NCI-H128 (cell line): ENCODE measurements around the gene MFN2.
"Not testable (repeated sequence)": the region's sequence is repeated elsewhere in the genome, so short reads cannot be mapped to it uniquely, and the experiment has no call there.

ENCODE experiments used
- DNase-seq: peaks from one replicate; lab custom pipeline; 2025; ENCODE audit not compliant: unreplicated experiment; lab: John Stamatoyannopoulos, UW

Gene MFN2

DNA sequence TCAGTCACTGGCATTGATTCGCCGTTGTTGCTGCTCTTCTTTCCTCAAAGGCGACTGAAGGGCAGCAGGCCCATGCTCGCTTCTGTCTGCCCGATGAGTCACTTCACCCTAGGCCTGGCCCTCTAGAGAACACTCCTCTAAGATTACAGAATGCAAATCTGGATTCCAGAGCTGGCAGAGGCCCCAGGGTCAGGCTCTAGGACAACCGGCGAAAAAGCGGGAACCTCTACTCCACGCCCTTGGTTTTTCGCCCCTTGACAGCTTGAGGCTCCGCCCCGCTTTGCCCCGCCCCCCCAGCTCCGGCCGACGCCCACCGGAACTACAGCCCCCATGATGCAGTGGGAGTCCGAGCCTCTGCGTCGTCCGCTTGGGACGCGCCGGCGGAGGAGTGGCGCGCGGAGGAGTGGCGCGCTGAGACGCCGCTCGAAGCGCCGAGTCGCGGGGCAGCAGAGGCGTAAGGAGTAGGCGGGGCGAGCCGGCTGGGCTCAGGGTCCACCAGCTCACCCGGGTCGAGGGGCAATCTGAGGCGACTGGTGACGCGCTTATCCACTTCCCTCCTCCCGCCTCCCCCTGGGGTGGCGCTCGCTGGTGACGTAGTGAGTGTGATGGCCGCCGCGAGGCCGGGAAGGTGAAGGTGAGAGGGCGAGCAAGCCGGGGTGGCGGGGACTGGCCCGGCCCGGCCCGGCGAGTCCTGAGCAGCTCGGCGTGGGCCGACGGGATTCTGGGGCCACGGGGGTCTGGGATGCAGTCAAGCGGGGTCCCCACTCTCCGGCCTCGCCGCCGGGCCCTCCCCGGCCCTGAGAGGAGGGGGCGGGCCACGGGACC, at the start of gene MFN2:
MFN2 (plus strand) TSS at position 594 of the 825 bp plus-strand sequence. CDS start 8,725 bp downstream, outside the sequence.
- DNase-seq: peak; percentile 96

DNA sequence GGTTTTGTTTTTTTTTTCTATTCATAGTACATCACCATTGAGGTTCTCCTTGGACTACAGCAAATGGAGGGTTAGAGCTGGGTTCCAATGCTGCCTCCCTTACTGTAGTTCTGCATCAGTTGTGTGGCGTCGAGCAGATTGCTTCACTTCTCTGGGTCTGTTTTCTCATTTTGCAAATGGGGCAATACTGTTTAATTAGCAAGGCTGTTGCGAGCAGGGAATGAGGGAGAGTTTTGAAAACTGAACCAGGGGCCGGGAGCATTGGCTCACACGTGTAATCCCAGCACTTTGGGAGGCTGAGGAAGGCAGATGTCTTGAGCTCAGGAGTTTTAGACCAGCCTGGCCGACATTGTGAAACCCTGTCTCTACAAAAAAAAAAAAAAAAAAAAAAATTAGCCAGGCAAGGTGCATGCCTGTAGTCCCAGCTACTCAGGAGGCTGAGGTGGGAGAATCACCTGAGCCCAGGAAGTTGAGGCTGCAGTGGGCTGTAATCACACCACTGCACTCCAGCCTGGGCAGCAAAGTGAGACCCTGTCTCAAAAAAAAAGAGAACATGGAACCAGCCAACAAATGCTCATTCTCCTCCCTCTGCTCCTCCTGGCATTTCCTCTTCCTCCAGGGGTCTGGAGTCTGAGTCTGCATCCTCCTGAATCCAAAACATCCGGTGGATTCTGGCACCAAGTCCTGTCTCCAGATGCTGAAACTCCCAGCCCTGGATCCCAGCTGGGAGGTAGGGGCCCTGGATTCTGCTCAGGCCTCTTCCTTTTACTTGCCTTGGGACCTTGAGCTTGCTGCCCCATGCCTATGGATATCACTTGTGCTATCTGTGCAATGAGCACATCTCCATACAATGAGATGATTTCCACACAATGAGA, 49.4 kb upstream of the MFN2 start:
- no peak for DNase-seq

DNA sequence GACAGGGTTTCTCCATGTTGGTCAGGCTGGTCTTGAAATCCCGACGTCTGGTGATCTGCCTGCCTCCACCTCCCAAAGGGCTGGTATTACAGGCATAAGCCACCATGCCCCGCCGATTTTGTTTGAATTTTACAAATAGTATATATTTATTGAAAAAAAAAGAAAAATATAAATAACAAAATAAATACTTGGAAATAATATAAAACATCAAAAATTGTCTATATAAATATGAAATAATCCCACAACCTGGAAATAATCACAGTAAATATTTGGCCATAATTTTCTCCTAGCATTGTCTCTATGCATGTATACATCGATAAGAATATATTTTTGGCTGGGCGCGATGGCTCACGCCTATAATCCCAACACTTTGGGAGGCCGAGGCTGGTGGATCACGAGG, 48.4 kb upstream of the MFN2 start:
- DNase-seq: no peak

DNA sequence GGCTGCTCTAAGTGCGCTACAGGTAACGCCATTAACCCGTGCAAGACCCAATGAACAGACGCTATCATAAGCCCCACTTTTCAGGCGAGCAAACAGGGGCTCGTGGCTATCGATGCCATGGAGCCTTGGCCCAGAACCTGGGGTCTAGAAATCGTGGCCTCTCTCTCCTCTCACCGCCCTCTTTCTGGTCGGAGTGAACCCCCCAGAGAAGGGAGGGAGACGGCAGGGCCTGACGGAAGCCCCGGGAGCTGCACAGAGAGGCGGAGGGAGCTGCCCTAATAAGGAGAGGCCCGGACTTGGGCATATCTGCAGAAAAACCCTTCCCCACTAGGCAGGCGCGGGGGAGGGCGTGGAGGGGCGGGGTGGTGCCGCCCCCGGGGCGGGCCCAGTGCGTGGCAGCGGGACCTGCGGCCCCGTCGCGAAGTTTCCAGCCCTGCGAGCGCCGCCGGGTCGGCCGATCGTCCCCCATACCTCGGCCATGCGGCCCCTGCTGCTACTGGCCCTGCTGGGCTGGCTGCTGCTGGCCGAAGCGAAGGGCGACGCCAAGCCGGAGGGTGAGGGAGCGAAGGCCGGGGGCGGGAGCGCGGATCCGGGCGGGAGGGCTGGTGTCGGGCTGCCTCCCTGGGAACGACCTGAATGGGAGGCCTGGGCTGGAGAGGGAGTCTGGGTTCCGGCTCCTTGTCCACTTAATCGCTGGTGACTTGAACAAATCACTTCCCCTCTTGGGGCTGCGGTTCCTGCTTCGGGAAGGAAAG, 45.8 kb upstream of the MFN2 start, which contains the start of gene PLOD1:
PLOD1 (plus strand) TSS at position 416 of the 755 bp plus-strand sequence; CDS start at position 479, 63 bp downstream.
- DNase-seq: peak; percentile 74

DNA sequence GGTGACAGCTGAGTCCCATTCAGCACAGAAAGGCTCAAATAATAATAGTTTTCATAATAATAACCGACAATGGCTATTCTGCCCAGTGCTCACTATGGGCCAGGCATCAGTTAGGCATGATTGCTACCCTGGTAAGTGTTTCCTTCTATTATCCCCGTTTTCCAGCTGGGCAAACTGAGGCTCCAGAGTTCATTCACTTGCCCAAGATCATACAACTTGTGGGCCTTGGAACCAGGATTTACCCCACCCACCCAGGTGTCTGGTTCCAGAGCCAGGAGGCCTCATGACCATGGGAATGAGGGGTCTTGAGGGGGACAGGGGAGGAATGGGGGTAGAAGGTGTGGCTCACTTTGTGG, 45.2 kb upstream of the MFN2 start:
- DNase-seq: no peak

DNA sequence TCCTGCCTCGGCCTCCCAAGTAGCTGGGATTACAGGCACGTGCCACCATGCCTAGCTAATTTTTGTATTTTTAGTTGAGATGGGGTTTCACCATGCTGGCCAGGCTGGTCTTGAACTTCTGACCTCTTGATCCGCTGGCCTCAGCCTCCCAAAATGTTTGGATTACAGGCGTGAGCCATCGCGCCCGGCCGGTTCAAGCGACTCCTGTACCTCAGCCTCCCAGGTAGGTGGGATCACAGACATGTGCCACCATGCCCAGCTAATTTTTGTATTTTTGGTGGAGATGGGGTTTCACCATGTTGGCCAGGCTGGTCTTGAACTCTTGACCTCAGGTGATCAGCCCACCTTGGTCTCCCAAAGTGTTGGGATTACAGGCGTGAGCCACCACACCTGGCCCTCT, 44.5 kb upstream of the MFN2 start:
- DNase-seq: not testable (repeated sequence)

DNA sequence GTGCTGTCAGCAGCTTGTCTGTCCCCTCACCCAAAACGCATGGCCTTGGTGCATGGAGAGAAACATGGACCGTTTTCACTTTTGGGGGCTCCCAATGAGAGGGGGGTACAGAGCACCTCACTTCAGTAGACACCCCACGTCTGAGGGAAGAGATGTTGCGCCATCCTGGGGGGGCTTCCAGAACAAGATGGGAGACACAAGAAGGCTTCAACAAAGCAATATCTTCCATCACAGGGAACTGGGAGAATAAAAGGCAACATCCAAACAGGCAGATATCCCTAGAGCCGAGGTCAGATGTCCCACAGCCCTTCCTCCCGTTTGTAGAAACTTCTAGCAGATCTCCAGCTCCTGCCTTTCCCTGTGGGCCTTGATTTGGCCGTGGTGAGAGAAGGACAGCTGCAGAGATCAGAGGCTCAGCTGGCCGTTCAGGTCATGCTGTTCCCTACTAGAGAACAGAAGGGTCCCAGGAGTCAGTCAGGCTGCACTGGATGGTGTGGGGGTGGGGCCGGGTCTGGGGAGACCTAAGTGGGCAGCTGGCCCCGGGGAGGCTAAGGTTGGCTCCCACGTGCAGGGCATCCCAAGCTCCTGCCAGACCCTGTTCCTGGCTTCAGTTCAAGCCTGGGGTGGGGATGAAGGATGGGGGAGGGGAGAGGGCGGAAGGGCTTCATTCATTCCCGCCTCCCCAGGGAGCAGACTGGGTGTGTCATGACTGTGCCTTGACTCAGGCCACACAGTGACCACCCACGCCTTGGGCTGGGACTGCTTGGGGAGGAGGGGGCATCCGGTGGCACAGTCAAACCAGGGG, 41.3 kb upstream of the MFN2 start:
- DNase-seq: no peak

DNA sequence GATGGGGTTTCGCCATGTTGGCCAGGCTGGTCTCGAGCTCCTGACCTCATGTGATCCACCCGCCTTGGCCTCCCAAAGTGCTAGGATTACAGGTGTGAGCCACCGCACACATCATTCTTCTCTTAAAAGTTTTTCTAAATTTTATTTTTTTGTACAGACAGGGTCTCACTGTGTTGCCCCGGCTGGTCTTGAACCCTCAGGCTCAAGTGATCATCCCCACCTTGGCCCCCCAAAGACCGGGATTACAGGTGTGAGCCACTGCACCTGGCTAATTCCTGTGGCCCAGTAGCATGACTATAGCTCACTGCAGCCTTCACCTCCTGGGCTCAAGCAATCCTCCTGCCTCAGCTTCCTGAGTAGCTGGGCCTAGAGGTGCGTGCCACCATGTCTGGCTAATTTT, 40.5 kb upstream of the MFN2 start:
- DNase-seq: not testable (repeated sequence)

DNA sequence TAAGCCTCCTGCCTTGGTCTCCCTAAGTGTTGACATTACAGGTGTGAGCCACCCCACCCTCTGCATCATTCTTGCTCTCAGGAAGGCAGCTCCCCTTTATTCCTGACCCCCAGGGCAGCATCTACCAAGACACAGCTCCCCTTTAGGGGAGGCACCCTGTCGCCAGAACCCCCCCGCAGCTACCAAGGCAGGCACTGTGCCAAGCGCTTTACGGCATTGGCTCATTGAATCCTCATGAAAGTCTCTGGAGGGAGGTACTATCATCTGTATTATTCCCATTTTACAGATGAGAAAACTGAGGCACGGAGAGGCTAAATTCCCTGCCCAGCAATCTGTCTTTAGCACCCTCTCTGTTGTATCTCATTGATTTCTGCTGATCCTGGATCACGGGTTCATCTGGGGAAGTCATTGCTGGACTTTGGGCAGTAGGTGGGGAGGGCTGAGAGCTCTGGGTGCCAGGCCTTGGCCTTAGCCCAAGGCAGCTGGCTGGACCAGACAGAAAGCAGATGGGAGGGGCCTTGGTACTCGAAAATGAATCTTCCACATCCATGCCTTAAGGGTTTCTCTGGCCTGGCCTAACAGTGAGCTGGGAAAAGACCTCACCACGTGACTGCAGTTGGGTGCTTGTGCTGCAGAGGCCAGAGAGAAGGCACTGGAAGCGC, 39.9 kb upstream of the MFN2 start:
- no peak for DNase-seq

DNA sequence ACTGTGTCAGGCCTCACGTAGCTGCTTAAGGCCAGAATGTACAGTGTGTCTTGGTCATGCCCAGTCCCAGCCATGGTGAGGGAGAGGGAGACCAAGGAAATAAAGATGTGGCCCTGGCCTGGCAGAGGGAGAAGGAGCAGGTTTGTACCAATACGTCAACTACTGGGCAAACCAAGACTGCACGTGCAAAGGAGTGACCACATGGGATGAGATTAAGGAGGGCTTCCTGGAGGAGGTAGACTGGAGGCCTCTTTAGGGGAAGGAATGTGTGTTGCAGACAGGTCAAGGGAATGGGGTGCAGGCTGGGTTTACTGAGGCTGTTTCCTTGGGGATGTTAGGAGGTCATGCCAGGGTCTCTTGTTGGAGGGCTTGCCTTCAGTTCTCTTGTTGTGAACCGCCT, 38.0 kb upstream of the MFN2 start:
- DNase-seq: no peak

DNA sequence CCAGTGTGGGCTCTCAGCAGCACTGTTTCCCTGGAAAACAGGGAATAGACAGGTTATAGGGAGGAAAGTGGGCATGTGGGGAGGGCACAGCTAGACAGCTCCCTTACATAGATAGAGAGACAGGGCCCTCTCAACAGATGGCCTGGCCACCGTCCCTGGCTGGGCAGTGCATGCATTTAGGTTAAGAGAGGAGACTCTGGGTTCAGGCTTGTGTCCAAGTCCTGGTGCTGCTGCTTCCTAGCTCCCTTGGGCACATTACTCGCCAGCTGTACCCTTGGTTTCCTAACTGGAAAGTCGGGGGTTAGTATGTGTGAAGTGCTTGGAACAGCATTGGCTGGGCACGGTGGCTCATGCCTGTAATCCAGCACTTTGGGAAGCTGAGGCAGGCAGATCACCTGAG, 36.6 kb upstream of the MFN2 start:
- DNase-seq: no peak

DNA sequence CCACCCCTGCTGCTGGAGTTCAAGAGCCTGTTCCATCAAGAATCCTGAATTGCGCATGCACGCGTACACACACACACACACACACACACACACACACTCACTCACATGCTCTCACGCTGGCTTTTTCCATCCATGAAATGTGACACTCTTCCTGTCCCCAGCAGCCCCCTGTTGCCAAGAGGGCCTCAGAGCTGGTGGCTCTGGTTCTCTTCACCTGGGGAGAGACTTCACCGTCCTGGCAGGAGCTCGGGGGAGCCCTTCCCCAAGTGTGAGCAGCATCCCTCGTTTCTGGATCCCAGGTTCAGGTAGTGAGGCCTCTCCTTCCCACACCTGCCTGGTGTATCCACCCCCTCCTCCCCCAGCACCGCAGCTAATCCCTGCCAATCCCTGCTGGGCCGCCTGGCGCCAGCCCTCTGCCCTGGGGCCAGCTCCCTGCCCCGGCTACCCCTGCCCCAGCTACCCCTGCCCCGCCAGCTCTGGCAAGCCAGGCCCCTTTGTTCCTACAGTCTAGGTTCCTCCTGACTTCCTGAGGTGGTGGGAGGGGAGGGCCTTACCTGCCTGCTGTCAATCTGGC, 35.8 kb upstream of the MFN2 start:
- DNase-seq: peak; percentile 87

DNA sequence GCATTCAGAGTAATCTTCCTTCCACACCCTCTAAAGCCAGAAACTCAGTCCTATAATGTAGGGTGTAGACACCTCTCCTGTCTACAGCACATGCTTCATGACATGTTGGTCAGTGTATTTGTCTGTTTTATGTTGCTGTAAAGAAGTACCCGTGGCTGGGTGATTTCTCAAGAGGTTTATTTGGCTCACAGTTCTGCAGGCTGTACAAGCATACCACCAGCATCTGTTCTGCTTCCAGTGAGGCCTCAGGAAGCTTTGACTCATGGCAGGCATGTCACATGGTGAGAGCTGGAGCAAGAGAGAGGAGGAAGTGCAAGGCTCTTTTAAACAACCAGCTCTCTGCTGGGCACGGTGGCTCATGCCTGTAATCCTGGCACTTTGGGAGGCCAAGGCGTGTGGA, 33.6 kb upstream of the MFN2 start:
- DNase-seq: no peak

DNA sequence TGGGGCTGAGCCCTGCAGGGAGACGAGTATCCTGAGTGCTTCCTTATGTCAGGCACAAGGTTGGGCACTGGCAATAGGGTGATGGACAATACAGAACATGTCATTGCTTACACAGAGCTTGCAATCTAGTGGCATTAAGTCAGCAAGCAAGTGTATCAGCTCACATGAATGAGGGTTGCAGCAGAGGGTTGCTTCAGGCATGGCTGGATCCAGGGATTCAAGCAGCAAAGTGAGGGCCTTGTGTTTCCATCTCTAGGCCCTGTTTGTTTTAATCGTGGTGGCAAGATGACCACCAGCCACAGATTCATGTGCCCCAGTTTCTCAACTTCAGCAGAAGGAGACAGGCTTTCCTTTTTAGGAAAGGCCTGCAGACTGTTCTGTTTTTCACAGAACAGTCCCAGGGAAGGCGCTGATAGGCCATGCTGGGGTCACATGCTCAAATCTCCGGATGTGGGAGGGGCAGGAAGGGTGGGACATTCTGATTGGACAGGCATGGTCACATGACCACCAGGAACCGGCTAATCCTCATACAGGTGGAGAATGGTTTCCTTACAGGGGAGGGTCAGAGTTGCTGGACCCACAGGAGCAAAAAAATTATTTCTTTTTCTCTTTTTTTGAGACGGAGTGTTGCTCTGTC, 31.3 kb upstream of the MFN2 start:
- DNase-seq: no peak

DNA sequence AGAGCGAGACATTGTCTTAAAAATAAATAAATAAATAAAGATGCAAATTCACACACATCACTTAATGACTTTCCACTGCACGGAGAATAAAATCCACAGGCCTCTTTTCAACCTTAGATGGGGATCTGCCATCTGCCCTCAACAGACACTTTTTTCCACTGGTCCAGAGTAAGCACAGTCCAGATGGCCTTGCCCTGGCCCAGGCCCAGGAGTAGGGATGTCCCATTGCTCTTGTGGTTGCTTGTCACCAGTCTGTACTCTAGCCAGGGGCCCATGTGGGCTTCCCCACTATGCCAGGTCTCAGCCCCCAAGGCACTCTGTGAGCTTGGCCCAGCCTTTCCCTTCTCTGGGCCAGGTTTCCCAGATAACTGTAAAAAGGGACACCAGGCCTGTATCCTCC, 28.3 kb upstream of the MFN2 start:
- no peak for DNase-seq

DNA sequence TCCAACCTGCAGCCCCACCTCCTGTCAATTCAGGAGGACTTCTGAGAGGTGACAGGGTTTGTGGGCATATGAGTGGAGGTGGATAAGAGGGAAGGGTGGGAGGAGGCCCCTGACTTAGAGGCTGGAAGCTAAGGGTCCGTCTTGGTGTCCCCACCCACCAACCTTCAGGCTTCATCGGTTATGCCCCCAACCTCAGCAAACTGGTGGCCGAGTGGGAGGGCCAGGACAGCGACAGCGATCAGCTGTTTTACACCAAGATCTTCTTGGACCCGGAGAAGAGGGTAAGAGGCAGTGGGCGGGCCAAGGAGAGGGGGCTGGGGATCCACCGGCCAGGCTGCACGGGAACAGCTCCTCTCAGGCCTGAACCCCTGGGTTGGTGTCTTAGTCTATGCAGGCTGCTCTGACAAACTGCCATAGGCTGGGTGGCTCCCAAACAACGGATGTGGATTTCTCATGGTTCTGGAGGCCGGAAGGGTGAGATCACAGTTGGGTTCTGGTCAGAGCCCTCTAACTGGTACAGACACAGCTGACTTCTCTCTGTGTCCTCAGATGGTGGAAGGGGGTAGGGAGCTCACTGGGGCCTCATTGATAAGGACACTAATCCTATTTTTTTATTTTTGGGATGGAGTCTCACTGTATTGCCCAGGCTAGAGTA, 27.7 kb upstream of the MFN2 start:
- DNase-seq: no peak

DNA sequence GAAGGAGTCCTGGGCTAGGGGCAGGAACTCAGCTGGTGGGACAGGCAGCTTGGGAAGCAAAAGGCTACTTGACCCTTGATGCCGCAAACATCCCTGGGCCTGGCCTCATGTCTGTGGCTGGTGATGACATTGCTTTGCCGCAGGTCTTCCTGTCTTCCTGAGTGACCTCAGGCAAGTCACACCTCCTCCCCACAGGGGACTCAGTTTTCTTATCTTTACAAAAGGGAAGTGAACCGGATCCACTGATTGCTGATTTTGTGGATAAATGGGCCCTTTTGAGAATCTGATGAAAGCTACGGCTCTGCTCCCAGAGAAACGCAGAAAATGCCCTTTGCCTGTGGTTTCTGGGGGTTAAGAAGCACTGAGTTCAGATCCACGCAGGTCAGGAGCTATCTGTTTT, 25.0 kb upstream of the MFN2 start:
- no peak for DNase-seq

DNA sequence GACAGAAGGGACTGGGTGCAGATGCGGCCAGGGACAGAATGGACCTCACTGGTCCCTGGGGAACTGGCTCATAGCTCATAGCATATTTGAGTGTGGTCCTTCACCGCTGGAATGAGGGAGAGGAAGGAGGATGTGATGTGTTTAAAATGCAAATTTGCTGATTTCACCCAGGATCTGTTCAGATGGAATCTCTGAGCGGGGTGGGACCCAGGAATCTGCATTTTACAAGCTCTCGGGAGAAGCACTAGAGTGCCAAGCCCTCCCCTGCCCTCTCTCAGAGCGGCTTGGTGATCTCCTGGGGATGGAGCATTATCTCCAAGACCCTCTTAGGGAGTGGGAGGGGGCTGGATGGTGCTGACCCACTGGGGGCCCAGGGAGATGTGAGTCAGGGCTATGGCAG, 22.8 kb upstream of the MFN2 start:
- DNase-seq: no peak

DNA sequence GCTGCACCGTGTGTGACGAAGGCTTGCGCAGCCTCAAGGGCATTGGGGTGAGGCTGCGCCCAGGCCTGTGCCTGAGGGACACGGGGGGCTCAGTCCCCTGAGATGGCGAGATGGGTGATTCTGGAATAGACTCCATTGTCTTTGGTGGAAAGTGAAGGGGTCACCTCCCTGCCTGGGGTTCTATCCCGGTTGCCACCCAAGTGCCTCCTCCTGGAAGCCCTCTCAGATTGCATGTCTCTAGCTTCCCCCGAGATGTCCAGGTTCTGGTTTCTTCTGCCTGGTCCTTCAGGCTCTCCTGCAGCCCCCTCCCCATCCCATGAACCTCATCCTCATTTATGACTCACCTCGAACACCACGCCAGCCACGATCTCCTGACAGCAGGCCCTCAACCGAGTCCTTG, 22.3 kb upstream of the MFN2 start:
- no peak for DNase-seq
